8988T (cell line): ENCODE data around the gene SLA2.
A peak's percentile ranks its signal among the peaks of the same experiment; 100 is the strongest.
"Not testable (repeated sequence)": the region's sequence is repeated elsewhere in the genome, so short reads cannot be mapped to it uniquely, and the experiment has no call there.

ENCODE experiments used
- DNase-seq: peaks from one replicate; pipeline ENCODE4 v3.0.0; 2011

The SLA2 gene

DNA sequence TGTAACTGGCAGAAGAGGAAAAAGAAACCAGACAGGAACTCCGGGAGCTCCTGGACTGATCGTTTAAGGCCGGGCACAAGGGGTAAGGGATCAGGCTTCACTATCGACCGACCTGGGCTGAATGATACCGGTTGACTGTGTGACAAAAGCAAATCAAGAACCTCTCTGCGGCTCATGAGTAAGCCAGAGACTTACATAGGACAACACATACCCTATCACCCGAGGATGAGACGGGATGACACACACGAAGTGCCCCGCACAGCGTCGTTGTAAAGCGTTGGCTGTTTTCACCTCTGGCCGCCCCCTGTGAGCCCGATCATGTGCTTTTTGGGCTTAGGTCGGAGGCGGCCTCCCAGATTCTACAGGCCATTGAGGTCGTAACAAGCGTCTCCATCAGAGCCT is 73.3 kb downstream of the SLA2 start:
- no peak for DNase-seq

DNA sequence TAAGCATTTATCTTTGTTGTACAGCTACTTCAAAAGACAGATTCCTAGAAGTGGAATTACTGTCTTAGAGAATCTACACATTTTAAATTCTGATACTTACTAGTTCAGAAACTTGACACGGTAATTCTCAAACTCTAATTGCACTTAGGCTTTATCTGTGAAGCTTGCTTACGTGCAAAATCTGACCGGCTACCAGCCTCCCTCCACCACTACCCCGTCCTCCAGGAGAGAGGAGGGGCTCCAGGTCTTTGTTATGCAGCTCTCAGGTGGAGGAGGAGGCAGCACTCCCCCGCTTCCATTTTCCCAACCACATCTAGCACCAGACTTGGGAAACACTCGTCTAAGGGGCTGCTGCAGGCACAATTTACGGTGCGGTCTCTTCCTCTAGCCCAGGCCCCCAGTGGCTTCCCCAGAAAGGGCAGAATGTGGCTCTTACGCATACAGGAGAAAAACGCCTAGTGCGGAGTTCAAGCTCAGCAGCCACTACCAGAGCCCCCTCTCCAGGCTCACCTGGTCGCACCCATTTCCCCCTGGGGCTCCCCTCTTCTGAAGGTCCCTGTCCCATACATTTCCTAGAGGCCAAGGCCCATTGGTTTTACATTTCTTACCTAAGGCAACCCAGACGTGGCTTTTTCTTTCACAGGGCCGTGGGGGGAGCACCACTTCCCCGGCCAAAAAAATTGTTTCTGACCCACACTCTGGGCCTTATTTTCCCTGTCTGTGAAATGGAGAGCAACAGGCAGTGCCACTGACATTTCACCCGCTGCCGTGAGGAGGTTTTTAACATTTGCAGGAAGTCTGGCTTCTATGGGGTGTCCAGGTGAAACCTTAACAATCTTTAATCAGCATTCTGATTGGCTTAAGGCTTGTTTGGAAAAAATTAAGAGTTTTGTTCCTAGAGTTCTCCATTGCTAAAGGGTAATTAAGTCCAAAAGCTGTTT is 74.2 kb downstream of the SLA2 start:
- DNase-seq = no peak

GRCh38 chr20:36569847-36570429 is 76.1 kb downstream of the SLA2 start:
- DNase-seq = peak; percentile 37

DNA sequence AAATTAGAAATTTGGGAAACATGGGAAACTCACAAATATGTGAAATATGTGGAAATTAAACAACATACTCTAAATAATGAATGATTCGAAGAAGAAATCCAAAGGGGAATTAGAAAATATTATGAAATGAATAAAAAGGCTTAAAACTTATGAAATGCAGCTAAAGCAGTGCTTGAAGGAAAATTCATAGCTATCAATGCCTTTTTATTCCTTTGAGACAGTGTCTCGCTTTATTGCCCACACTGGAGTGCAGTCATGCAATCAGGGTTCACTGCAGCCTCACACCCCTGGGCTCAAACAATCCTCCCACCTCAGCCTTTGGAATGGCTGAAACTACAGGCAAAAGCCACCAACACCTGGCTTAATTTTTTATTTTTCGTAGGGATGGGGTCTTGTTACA is 80.5 kb downstream of the SLA2 start:
- no peak for DNase-seq

DNA sequence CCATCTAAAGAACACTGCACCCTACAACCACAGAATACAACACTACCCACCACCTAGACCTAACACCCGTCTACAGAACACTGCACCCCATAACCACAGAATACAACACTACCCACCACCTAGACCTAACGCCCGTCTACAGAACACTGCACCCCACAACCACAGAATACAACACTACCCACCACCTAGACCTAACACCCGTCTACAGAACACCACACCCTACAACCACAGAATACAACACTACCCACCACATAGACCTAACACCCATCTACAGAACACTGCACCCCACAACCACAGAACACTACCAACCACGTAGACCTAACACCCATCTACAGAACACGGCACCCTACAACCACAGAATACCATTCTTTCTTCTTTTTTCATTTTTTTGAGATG is 81.3 kb downstream of the SLA2 start:
- not testable (repeated sequence) for DNase-seq

GRCh38 chr20:36564078-36564725 is 81.8 kb downstream of the SLA2 start:
- not testable (repeated sequence) for DNase-seq

DNA sequence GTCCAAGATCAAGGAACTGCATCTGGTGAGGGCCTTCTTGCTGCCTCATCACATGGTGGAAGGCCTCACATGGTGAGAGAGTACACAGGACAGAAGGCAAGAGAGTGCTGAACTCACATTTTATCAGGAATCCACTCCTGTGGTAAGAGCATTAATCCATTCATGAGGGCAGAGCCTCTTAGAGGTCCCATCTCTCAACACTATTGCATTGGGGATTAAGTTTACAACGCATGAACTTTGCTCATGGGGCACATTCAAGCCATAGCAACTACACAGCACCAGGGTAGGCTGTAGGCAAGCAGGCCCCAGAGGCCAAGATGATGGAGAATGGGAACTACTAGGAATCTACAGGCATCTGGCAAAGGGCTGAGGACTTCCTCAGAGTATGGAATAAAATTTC is 82.6 kb downstream of the SLA2 start:
- DNase-seq = no peak

GRCh38 chr20:36562724-36563123 is 83.3 kb downstream of the SLA2 start:
- DNase-seq = no peak
